ENCODE measurements around the gene PXMP4. TPM values are rescaled to one million over a fixed set of nuclear protein-coding genes. Genes with fewer than 3 reads are reported as not detected.

Gene PXMP4
- total RNA-seq, 1 experiment from 2014 or later = 7.5 TPM

DNA sequence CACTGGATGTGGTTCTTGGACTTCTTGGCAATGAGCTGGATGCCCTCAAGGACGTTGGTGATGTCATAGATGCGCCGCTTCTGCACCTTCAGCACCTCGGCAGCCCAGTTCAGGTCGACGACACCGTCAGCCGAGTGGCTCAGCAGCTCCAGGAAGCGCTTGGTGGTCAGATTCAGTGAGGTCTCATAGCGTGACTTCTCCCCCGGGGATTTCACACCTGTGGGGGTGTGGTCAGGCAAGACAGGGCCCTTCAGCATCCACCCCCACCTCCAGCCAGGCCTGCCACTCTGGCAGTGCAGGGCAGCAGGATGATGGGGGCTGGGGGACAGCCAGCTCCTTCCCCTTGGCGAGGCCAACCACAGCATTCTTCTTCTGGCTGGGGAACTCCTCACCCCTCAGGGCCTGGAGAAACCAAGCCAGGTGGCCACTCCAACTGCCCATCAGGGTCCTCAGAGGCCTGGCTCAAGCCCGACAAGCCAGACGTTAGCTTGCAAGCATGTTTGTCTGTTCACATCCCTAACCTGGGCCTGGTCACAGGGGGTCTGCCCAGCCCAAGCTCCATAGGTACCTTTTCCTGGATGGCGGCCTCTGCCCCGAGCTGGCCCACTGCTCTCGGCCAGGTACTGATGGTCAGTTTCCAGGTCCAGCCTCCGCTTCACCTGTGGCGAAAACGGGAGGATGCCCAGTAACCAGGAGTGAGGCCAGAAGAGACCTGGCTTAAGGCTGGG is 40.2 kb downstream of the PXMP4 start:
- Histone ChIP-seq H3K4me1 (ENCODE audit: insufficient read depth, low read length, poor library complexity, severe bottlenecking) (peaks cover 15% of the 10 kb centered on the region), H3K36me3 (ENCODE audit: insufficient read depth, low read length, poor library complexity, severe bottlenecking) (peaks cover 29% of the 10 kb centered on the region), H3K27me3 (replicated peaks; ENCODE audit: insufficient read depth, low read depth, low read length, poor library complexity) (no peaks in the 10 kb centered on the region), H3K4me3 (ENCODE audit: low read depth, low read length, poor library complexity, severe bottlenecking) (no peak overlapping the region), H3K27ac (ENCODE audit: low read depth, low read length, poor library complexity, severe bottlenecking) (no peak overlapping the region), H3K9me3 (ENCODE audit: low read depth, low read length, poor library complexity, severe bottlenecking) (no peaks in the 10 kb centered on the region)
- ChIA-PET CTCF (no interaction called here), POLR2A (ENCODE audit: low non-redundant PET) (interaction anchor here (0.6 kb wide), 1 partner anchor 253 kb away, joined by 7 read pairs; no protein-coding TSS in a partner anchor)
- no peak for DNase-seq (ENCODE audit: low spot score)
- TF ChIP-seq, protein P1, sequence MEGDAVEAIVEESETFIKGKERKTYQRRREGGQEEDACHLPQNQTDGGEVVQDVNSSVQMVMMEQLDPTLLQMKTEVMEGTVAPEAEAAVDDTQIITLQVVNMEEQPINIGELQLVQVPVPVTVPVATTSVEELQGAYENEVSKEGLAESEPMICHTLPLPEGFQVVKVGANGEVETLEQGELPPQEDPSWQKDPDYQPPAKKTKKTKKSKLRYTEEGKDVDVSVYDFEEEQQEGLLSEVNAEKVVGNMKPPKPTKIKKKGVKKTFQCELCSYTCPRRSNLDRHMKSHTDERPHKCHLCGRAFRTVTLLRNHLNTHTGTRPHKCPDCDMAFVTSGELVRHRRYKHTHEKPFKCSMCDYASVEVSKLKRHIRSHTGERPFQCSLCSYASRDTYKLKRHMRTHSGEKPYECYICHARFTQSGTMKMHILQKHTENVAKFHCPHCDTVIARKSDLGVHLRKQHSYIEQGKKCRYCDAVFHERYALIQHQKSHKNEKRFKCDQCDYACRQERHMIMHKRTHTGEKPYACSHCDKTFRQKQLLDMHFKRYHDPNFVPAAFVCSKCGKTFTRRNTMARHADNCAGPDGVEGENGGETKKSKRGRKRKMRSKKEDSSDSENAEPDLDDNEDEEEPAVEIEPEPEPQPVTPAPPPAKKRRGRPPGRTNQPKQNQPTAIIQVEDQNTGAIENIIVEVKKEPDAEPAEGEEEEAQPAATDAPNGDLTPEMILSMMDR (conservative IDR thresholded peaks at IDR 0.05; ENCODE audit: low read depth, low read length) = no peak
- intact Hi-C loops (cut with micrococcal nuclease; ENCODE audit: unreplicated experiment) = no loop called here
- no TSS peak for BruUV-seq (replicated peaks)

DNA sequence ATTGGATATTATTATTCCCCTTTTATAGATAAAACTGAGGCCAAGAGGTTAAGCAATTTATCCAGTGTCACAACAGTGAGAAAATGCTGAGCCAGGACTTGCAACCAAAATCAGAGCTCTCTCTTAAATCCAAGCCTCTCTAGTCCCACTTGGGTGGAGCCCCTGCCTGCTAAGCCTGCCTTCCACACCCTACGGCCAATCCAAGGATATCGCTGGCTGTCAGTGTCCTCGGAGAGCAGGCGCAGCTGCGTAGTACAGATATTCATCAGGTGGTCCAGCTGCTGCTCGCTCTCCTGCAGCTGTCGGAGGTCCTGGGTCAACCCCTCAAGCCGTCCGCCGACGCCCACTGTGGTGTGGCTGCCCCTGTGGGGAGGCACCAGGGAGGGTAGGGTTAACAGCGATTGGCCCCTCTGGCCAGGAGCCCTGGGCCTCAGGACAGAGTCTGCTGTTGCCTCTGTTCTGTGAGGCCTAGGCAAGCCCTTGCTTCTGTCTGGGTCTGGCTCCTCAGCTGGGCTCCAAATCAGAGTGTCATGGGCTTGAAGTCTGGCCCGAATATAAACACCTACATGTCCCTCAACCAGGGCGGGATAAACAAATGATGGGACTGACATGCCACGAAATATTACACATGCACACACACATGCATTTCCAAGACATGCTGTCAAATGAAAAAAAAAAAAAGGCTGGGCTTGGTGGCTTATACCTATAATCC is 42.0 kb downstream of the PXMP4 start:
- peaks cover 8% of the 10 kb centered on the region for H3K4me1 ChIP-seq (ENCODE audit: insufficient read depth, low read length, poor library complexity, severe bottlenecking)
- no peak overlapping the region for H3K27ac ChIP-seq (ENCODE audit: low read depth, low read length, poor library complexity, severe bottlenecking)
- TF ChIP-seq EZH2 (IDR thresholded peaks at IDR 0.05; ENCODE audit: borderline replicate concordance, low read depth, low read length, poor library complexity, severe bottlenecking) = no peak
- TF ChIP-seq, protein P1 (conservative IDR thresholded peaks at IDR 0.05; ENCODE audit: low read depth, low read length) = no peak
- ChIA-PET CTCF (no interaction called here), POLR2A (ENCODE audit: low non-redundant PET) (no interaction called here)
- H3K36me3 ChIP-seq (ENCODE audit: insufficient read depth, low read length, poor library complexity, severe bottlenecking) = peaks cover 29% of the 10 kb centered on the region
- BruUV-seq (replicated peaks) = no TSS peak
- no peak overlapping the region for H3K4me3 ChIP-seq (ENCODE audit: low read depth, low read length, poor library complexity, severe bottlenecking)
- no peaks in the 10 kb centered on the region for H3K9me3 ChIP-seq (ENCODE audit: low read depth, low read length, poor library complexity, severe bottlenecking)
- DNase-seq (ENCODE audit: low spot score) = no peak
- no peaks in the 10 kb centered on the region for H3K27me3 ChIP-seq (replicated peaks; ENCODE audit: insufficient read depth, low read depth, low read length, poor library complexity)
- intact Hi-C loops (cut with micrococcal nuclease; ENCODE audit: unreplicated experiment) = no loop called here

DNA sequence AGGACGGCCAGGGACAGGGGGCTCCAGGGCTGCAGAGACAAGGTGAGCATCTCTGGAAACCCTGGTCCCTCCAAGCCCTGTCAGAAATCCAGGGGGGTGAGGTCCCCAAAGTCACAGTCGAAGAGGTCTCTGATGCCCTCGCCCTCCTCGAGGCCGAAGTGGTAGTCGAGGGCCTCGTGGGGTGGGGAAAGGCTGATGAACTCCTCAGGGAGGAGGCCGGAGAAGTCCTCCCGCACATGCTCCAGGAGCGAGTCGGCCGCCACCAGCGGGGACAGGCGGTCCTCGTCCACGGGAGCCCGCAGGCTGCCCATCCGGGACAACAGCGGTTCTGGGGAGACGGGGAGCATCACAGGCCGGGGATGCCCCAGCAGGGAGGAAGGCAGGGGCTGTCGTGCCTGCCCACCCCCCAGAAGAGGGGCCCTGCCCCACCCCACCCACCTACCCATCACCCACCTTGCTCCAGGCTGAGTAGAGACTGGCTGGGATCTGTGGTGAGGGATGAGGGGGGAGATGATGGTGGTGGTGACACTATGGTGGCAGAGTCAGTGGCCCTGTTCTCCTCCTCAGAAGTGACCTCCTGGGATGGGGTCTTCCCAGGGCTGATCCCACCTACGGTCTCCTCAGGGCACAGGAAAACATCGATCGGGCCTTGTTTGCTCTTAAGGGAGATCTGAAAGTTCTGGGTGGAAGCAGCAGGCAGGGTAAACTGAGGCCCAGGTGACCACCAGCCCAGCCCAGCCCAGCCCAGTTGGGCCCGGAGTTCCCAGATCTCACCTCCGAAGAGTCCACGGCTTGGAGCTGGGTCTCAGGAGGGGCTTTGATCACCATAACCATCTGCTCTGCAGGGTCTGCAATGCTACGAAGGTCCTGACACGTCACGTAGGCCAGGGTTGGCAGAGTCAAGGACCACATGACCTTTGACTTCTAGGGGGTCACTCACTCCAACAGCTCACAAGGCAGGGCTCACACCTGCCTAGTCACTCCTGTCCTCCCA is 43.2 kb downstream of the PXMP4 start:
- no peak for TF ChIP-seq EZH2 (IDR thresholded peaks at IDR 0.05; ENCODE audit: borderline replicate concordance, low read depth, low read length, poor library complexity, severe bottlenecking)
- TF ChIP-seq, protein P1 (conservative IDR thresholded peaks at IDR 0.05; ENCODE audit: low read depth, low read length) = no peak
- BruUV-seq (replicated peaks) = no TSS peak
- H3K27ac ChIP-seq (ENCODE audit: low read depth, low read length, poor library complexity, severe bottlenecking) = no peak overlapping the region
- peaks cover 20% of the 10 kb centered on the region for H3K4me1 ChIP-seq (ENCODE audit: insufficient read depth, low read length, poor library complexity, severe bottlenecking)
- DNase-seq (ENCODE audit: low spot score) = no peak
- CTCF ChIA-PET = no interaction called here
- no peak overlapping the region for H3K4me3 ChIP-seq (ENCODE audit: low read depth, low read length, poor library complexity, severe bottlenecking)
- intact Hi-C loops (cut with micrococcal nuclease; ENCODE audit: unreplicated experiment) = no loop called here
- peaks cover 21% of the 10 kb centered on the region for H3K36me3 ChIP-seq (ENCODE audit: insufficient read depth, low read length, poor library complexity, severe bottlenecking)
- H3K27me3 ChIP-seq (replicated peaks; ENCODE audit: insufficient read depth, low read depth, low read length, poor library complexity) = no peaks in the 10 kb centered on the region
- POLR2A ChIA-PET (ENCODE audit: low non-redundant PET) = no interaction called here
- no peaks in the 10 kb centered on the region for H3K9me3 ChIP-seq (ENCODE audit: low read depth, low read length, poor library complexity, severe bottlenecking)

Measured in A673 (cell line).